Large intestine (tissue), 3 donors: Measurements from ENCODE around the gene AFDN. TPM values are rescaled to one million over a fixed set of nuclear protein-coding genes. Genes with fewer than 3 reads are reported as not detected.

ENCODE experiments used
- DNase-seq, 2 donors: peaks; one replicate each; pipeline versions ENCODE4 v3.0.0 to v3.0.0-alpha.2; 2013
- H3K27ac ChIP-seq: one replicate; pipeline ENCODE4 v1.5.1; 2013; ENCODE audit warnings: low read length
- H3K27me3 ChIP-seq: 2 replicates; pipeline ENCODE4 v1.6.1; 2013; ENCODE audit warnings: low read length; ENCODE audit not compliant: control insufficient read depth, insufficient read depth
- H3K36me3 ChIP-seq: 2 replicates; pipeline ENCODE4 v1.6.1; 2013; ENCODE audit warnings: low read length; ENCODE audit not compliant: control insufficient read depth, insufficient read depth
- H3K4me1 ChIP-seq: one replicate; pipeline ENCODE4 v1.6.1; 2013; ENCODE audit warnings: low read length; ENCODE audit not compliant: control insufficient read depth, insufficient read depth
- H3K4me3 ChIP-seq: one replicate; pipeline ENCODE4 v1.5.1; 2013; ENCODE audit warnings: low read length
- H3K9me3 ChIP-seq: one replicate; pipeline ENCODE4 v1.6.1; 2013; ENCODE audit warnings: mild to moderate bottlenecking, low read depth, low read length, moderate library complexity; ENCODE audit not compliant: control insufficient read depth
- WGBS: methylation state at CpG from one replicate; pipeline ENCODE4 v1.1.5; 2013; ENCODE audit warnings: low lambda C conversion rate; ENCODE audit not compliant: insufficient coverage; 5-methylcytosine and 5-hydroxymethylcytosine counted together
- polyA plus RNA-seq: library from polyadenylated mRNA; unstranded; fragments of 120-200 nt; gene quantifications from one replicate; pipeline ENCODE4 v1.2.1, GENCODE V29; 2013

AFDN gene
- polyA plus RNA-seq, 1 donor = 194 TPM

GRCh38 chr6:167872538-167873210 lies 46.0 kb downstream of the AFDN start:
- Histone ChIP-seq H3K4me1 (no peaks in the 10 kb centered on the region), H3K27ac (no peak overlapping the region), H3K36me3 (peaks cover 57% of the 10 kb centered on the region), H3K27me3 (no peaks in the 10 kb centered on the region), H3K4me3 (no peak overlapping the region), H3K9me3 (no peaks in the 10 kb centered on the region)
- no peak for DNase-seq
- 93% methylated on average over 2 of the region's 2 CpGs for WGBS

GRCh38 chr6:167877994-167878779 lies 51.5 kb downstream of the AFDN start:
- H3K4me1 ChIP-seq = no peaks in the 10 kb centered on the region
- H3K36me3 ChIP-seq = peaks cover 31% of the 10 kb centered on the region
- H3K9me3 ChIP-seq = no peaks in the 10 kb centered on the region
- H3K4me3 ChIP-seq = no peak overlapping the region
- no peaks in the 10 kb centered on the region for H3K27me3 ChIP-seq
- 100% methylated on average over 3 of the region's 9 CpGs for WGBS
- DNase-seq = no peak
- H3K27ac ChIP-seq = no peak overlapping the region

DNA sequence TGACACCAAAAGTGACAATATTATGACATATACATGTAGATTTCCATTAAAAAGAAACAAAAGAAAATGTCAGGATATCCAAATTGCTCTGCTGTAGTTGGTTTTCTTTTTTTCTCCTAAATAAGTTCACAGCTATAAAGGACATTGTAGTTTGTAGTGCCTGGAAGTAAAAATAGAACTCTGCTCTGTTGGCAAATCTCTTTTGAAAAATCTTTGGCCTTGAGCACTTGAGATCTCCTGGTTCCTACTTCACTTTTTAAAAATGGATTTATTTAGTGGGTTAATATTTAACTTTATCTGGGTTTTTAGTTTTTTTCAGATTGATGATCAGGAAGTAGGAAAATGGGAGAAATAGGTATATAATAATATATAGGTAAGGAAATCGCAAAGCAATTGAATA lies 52.9 kb downstream of the AFDN start:
- H3K4me3 ChIP-seq = no peak overlapping the region

GRCh38 chr6:167881327-167881726 lies 54.6 kb downstream of the AFDN start:
- Histone ChIP-seq H3K4me1 (no peaks in the 10 kb centered on the region), H3K27me3 (no peaks in the 10 kb centered on the region), H3K9me3 (no peaks in the 10 kb centered on the region), H3K4me3 (no peak overlapping the region), H3K27ac (no peak overlapping the region), H3K36me3 (peaks cover 34% of the 10 kb centered on the region)
- DNase-seq = no peak
- 100% methylated on average over 1 of the region's 2 CpGs for WGBS

More for the DNA sequence above, 52.9 kb downstream of the AFDN start:
- no peak overlapping the region for H3K27ac ChIP-seq
- H3K9me3 ChIP-seq = no peaks in the 10 kb centered on the region
- no peak for DNase-seq
- no peaks in the 10 kb centered on the region for H3K27me3 ChIP-seq
- 100% methylated on average over 1 of the region's 1 CpG for WGBS
- H3K4me1 ChIP-seq = no peaks in the 10 kb centered on the region
- H3K36me3 ChIP-seq = peaks cover 32% of the 10 kb centered on the region

DNA sequence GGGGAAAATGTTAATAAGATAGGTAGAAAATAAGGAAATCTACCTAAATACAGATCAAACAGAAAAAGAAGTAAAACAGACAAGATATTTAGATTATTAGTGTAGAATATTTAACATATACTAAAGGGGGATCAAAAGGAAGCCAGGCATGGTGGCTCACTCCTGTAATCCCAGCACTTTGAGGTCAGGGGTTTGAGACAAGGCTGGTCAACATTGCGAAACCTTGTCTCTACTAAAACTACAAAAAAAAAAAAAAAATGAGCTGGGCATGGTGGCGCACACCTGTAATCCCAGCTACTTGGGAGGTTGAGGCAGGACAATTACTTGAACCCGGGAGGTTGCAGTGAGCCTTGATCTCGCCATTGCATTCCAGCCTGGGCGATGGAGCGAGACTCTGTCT lies 55.5 kb downstream of the AFDN start:
- Histone ChIP-seq H3K4me1 (no peaks in the 10 kb centered on the region), H3K9me3 (no peaks in the 10 kb centered on the region), H3K4me3 (no peak overlapping the region), H3K27ac (no peak overlapping the region), H3K27me3 (no peaks in the 10 kb centered on the region), H3K36me3 (peaks cover 30% of the 10 kb centered on the region)
- DNase-seq = no peak
- 90% methylated on average over 2 of the region's 6 CpGs for WGBS

DNA sequence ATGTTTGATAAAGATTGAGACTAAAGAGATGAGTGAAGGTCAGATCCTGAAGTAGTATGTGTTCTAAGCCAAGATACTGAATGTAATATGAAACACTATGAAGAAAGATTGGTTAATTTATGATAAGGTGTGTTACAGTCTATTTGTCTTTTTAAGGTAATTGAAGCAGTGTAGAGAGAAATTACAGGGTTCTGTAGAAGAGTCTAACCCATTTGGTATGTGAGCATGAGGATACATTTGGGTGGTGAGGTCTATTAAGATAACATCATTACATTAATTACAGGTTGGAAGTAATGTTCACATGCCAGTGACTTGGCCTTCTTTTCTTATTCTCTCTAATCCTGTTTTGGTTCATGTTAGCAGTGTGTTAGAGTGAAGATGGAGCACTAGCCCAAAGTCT lies 61.4 kb downstream of the AFDN start:
- no peak for DNase-seq
- H3K9me3 ChIP-seq = no peaks in the 10 kb centered on the region
- H3K36me3 ChIP-seq = peaks cover 33% of the 10 kb centered on the region
- no peaks in the 10 kb centered on the region for H3K27me3 ChIP-seq
- no peak overlapping the region for H3K27ac ChIP-seq
- no peak overlapping the region for H3K4me3 ChIP-seq
- H3K4me1 ChIP-seq = no peaks in the 10 kb centered on the region

DNA sequence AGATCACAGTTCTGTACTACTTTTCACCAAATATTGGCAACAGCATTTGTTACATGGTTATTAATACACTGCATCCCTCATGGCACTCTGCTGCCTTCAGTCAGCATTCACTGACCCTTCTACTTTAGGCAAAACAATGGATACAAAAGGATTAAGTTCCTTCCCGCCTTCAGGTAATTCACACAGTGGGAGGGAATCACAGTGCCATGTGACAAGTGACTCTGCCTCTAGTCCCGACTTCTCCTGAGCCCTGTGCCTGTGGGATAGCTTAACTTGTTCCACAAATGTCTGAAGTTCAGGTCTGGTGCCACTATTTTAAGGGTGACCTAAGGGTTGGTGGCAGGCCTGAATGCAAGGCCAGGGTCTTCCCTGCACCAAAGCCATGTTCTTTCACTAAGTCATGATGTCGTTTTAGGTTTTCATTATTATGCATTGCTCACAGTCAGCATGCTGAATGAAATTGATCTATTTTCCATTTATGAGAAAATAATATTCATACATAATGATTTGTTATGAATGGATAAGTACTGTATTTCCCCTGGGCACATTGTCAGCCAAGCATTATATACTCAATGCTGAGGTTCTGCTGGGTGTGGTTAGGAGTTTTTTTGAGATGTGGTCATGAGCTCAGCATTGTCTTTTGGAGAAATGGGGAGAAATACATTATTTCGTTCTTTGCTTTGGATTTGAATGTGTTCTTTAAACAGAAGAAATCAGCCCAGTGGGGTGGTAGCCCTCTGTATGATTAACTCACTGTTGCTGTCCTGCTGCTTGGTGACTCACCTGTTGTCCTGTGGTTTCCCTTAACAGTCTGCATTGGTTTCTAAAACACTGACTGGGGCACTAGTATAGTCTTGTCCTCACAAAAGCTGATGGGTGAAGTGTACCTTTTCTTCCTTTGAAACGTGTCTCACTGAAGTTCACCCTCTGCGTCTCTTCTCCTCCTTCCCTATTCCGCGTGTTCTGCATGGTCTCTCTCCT lies 66.4 kb downstream of the AFDN start:
- no peak overlapping the region for H3K27ac ChIP-seq
- H3K4me1 ChIP-seq = no peaks in the 10 kb centered on the region
- 90% methylated on average over 4 of the region's 8 CpGs for WGBS
- H3K36me3 ChIP-seq = peaks cover 41% of the 10 kb centered on the region
- H3K27me3 ChIP-seq = no peaks in the 10 kb centered on the region
- H3K9me3 ChIP-seq = no peaks in the 10 kb centered on the region
- no peak for DNase-seq
- H3K4me3 ChIP-seq = no peak overlapping the region

- Histone ChIP-seq H3K4me1 (no peaks in the 10 kb centered on the region), H3K9me3 (no peaks in the 10 kb centered on the region), H3K36me3 (peaks cover 46% of the 10 kb centered on the region), H3K27ac (no peak overlapping the region), H3K27me3 (no peaks in the 10 kb centered on the region), H3K4me3 (no peak overlapping the region)
- 53% methylated on average over 3 of the region's 3 CpGs for WGBS
- DNase-seq = no peak
Measured at GRCh38 chr6:167894965-167895364, 68.3 kb downstream of the AFDN start.

DNA sequence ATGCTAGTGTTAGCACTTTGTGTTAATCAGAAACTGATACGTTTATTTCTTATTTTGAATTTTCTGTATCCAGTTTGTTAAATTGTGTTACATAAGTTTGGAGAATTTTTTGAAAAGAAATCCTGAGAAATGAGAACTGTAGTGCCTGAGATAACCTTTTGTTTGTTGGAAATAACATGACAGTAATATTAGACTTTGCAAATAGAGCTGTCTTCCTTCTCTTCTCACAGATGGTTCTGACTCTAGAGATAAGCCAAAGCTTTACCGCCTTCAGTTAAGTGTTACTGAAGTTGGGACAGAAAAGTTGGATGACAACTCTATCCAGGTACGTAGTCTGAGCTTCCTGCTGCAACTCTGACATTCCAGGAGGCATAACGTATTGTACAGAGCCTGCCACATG lies 69.9 kb downstream of the AFDN start:
- Histone ChIP-seq H3K4me1 (no peaks in the 10 kb centered on the region), H3K9me3 (no peaks in the 10 kb centered on the region), H3K27ac (no peak overlapping the region), H3K36me3 (peaks cover 43% of the 10 kb centered on the region), H3K27me3 (no peaks in the 10 kb centered on the region), H3K4me3 (no peak overlapping the region)
- 100% methylated on average over 1 of the region's 4 CpGs for WGBS
- no peak for DNase-seq

DNA sequence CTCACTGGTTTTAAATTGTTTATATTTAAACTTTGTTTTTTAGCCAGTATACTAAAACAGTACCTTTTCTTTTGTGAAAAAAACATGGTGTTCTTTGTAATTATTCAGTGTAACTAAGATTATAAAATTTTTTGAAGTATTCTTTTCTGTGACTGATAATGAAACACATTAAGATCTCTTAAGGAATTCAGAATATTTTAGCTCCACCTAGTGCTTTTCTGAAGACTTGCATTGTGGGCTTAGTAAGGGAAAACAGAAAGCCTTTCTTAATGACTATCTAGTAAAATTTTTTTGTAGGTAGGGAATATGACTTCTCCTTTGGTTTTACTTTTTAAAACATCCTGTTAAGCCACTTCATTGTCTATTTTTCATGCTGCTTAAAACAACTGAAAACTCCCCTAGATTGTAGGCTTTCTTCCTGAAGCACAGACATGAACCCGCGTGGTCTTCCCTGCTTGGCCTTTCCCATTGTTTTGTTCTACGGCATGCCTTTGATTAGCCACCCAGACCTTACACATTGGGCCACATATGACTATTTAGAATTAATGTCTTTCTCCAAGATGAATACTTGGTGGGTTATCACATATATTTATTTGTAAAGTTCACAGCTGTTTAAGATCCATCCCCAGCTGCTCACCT lies 72.1 kb downstream of the AFDN start:
- H3K36me3 ChIP-seq = peaks cover 41% of the 10 kb centered on the region
- WGBS = no CpG with 5 or more reads among the region's 3 CpGs
- no peaks in the 10 kb centered on the region for H3K9me3 ChIP-seq
- H3K27me3 ChIP-seq = no peaks in the 10 kb centered on the region
- DNase-seq = peak in 1 of 2 donors; percentile 33
- H3K27ac ChIP-seq = no peak overlapping the region
- no peak overlapping the region for H3K4me3 ChIP-seq
- peaks cover 8% of the 10 kb centered on the region for H3K4me1 ChIP-seq
